ENCODE data around the gene ATG9B.
A peak's percentile ranks its signal among the peaks of the same experiment; 100 is the strongest.

Gene ATG9B

DNA sequence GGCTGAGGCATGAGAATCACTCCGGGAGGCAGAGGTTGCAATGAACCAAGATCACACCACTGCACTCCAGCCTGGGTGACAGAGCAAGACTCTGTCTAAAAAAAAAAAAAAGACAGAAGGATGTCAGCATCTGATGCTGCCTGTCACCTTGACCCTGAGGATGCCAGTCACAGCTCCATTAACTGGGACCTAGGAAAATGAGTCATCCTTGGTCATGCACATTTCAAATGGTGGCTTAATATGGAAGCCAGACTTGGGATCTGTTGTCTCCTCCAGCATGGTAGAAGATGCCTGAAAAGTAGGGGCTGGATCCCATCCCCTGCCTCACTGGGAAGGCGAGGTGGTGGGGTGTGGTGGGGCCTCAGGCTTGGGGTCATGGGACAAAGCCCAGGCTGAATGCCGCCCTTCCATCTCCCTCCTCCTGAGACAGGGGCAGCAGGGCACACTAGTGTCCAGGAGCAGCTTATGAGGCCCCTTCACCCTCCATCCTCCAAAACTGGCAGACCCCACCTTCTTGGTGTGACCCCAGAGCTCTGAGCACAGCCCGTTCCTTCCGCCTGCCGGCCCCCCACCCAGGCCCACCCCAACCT is 32.1 kb downstream of the ATG9B start:
- no peak for DNase-seq (ENCODE audit: low spot score)
- Histone ChIP-seq H3K4me3 (no peak overlapping the region), H3K27ac (peak overlapping the region in 1 of 2 donors; percentile 41)
- TF ChIP-seq, protein P1, sequence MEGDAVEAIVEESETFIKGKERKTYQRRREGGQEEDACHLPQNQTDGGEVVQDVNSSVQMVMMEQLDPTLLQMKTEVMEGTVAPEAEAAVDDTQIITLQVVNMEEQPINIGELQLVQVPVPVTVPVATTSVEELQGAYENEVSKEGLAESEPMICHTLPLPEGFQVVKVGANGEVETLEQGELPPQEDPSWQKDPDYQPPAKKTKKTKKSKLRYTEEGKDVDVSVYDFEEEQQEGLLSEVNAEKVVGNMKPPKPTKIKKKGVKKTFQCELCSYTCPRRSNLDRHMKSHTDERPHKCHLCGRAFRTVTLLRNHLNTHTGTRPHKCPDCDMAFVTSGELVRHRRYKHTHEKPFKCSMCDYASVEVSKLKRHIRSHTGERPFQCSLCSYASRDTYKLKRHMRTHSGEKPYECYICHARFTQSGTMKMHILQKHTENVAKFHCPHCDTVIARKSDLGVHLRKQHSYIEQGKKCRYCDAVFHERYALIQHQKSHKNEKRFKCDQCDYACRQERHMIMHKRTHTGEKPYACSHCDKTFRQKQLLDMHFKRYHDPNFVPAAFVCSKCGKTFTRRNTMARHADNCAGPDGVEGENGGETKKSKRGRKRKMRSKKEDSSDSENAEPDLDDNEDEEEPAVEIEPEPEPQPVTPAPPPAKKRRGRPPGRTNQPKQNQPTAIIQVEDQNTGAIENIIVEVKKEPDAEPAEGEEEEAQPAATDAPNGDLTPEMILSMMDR (IDR thresholded peaks at IDR 0.05), result no peak

DNA sequence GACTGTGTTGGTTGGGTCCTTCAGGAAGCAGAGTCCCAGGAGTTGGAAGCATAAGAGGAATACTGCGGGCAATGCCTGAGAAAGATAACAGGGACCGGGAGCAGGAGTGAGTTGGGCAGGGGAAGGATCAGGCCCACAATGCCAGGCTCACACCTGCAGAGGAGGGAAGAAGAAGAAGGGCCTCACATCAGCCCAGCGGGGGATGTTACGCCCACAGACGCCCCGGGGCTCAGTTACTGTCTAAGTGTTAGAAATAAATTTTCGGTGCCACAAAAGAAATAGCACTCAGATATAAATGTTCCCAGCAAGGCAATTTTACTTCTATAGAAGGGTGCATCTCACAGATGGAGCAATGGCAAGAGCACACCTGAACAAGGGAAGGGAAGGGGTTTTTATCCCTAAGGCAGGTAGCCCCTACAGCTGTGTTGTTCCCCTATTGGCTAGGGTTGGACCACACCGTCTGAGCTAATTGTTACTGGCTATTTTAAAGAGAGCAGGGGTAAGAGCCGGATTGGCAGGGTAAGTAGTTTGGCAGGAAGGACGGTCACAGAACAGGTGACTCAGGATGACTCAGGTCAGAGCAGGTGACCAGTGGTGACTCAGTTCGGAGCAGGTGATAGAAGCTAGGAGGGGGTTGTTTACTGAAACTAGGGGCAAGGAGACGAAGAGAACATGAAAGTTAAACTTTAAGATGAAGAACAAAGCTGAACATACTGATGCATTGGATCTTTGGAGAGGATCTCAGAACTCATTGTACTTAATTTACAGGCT is 33.7 kb downstream of the ATG9B start, which contains the start of gene NOS3:
NOS3 (plus strand) TSS at position 602 of the 771 bp plus-strand sequence. CDS start 2,787 bp downstream, outside the sequence.
- TF ChIP-seq, protein P1 (IDR thresholded peaks at IDR 0.05), result no peak
- H3K4me3 ChIP-seq, result no peak within 1 kb of the TSS
- DNase-seq (ENCODE audit: low spot score), result no peak
- no peak within 1 kb of the TSS for H3K27ac ChIP-seq

DNA sequence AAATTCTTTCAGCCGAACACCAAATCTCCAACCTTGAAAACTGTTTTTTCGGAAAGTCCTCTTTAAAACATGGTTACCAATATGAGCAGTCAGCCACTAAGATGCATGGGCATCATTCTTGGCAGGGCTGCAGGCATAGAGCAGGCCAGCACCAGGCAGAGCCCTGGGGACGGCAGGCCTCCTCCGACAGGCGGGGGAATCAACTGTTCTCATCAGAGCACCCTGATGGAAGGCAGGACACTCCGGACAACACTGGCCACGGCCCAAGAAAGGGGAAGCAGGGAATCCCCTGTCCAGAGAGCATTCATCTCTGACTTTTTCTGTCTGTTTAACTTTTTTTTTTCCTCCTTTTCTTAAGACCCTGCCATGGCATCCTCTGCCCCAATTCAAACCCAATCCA is 34.8 kb downstream of the ATG9B start:
- TF ChIP-seq, protein P1 (IDR thresholded peaks at IDR 0.05), result no peak

DNA sequence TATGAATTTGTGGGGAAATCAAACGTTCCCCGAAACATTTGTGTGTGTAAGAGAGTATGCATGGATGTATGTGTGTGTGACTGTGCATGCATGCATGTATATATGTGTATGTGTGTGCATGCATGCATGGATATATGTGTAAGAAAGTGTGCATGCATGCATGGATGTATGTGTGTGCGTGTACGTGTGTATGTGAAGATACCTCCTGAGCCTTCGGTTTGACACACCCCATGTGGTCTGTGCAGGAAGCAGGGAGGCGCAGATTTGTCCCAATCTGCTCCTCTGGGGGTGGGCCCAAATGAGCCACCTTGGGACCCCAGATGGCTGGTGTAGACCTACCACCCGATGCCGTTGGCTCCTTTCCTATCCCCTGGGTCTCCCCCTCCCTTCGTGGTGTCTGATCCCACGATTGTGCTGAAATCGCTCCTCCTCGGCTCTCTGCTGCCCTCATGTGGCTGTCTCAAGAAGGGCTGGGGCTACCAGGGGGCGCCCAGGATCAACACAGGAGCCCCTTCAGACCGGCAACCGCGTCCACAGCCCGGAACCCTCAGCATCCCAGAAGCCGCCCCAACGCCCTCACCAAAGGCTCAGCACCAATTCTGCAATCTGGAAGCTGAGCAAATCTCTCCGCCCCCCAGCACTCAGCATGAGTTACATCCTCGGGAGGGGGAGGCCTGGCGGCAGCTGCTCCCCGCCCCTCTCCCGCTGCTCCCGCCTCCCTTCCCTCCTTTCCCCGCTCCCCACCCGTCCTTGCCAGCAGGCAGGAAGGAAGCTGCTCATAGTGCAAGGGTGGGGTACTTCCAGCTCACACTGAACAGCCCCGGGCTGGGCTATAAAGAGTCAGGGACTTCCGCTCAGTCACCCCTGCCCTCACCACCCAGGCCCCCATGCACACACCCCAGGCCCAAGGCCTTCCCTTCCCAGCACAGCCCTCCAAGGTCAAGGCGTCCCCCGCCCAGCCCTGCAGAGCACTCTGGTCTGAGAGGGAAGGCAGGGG is 35.8 kb downstream of the ATG9B start:
- DNase-seq (ENCODE audit: low spot score), result no peak
- Histone ChIP-seq H3K27ac (peak overlapping the region in 1 of 2 donors; percentile 69), H3K4me3 (peak overlapping the region; percentile 48)

More for the DNA sequence above, 34.8 kb downstream of the ATG9B start:
- peak overlapping the region; percentile 48 for H3K4me3 ChIP-seq
- H3K27ac ChIP-seq, result peak overlapping the region in 1 of 2 donors; percentile 69
- DNase-seq (ENCODE audit: low spot score), result no peak

DNA sequence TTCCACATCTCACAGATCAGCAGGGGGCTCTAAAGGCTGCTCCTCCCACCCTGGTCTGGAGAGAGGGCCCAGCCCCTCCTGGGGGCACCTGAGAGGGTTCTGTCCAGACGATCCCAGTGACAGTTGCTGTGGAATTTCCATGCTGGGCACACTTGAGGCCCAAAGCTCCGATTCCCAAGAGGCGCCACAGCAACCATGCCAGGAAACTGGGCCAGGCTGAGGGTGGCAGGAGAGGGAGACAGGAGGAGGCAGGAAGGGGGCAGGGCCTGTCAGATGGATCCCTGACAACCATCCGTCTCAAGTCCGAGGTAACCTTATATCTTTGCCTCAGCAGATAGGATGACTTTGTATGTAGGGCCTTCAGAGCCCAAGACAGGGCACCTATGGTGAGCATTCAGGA is 37.7 kb downstream of the ATG9B start:
- H3K4me3 ChIP-seq, result no peak overlapping the region
- H3K27ac ChIP-seq, result no peak overlapping the region
- DNase-seq (ENCODE audit: low spot score), result no peak
- TF ChIP-seq, protein P1 (IDR thresholded peaks at IDR 0.05), result no peak

More for the DNA sequence above, 35.8 kb downstream of the ATG9B start:
- TF ChIP-seq, protein P1 (IDR thresholded peaks at IDR 0.05), result peak; percentile 32

DNA sequence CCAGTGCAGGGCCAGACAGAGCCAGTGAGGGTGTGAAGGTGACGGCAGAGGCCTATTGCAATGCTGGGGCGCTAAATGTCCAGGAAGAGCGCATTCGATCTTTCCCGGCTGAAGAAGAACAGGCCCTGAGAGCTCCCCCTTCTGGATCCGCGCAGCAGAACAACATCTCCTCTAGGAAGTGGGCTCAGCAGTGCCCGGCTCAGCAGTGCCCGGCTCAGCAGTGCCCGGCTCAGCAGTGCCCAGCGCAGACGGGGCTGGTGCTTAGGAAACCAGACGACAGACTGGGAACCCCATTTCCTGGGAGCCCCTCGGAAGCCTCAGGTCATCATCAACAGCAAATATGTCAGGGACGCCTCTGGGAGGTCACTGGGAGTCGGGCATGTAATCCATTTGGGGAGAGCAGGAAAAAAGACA is 38.2 kb downstream of the ATG9B start:
- no peak for DNase-seq (ENCODE audit: low spot score)

More for the DNA sequence above, 38.2 kb downstream of the ATG9B start:
- Histone ChIP-seq H3K27ac (no peak overlapping the region), H3K4me3 (no peak overlapping the region)
- TF ChIP-seq, protein P1 (IDR thresholded peaks at IDR 0.05), result no peak

All from coronary artery (tissue), 2 donors.